ENCODE results near the gene SMAD6. TPM values are rescaled to one million over a fixed set of nuclear protein-coding genes. Genes with fewer than 3 reads are reported as not detected.

SMAD6 gene
- total and polyA plus RNA-seq, 2 of the 4 experiments (the other 2 are of a cell fraction), result 4.8 to 8.5 TPM

DNA sequence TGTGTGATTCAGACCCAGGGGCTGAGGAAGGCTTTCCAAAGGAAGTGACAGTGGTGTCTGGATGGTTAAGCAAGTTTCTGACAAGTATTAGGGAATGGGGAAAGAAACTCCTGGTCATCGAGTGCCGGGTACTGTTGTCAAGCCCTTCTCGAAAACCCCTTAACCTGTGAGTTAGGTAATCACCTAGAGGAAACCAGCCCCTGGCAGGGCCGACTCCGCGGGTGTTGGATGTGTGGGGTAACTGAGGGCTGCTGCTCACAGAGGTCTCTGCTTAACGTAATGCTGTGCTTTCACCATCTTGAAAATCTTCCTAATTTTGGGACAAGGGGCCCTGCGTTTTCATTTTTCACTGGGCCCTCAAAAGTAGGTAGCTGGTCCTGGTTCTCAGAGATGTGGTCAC is 67.0 kb downstream of the SMAD6 start:
- no peak overlapping the region for H2AK9ac ChIP-seq (replicated peaks; ENCODE audit: low read depth, low read length, poor library complexity)
- TF ChIP-seq FOS (IDR thresholded peaks at IDR 0.05; ENCODE audit: low read depth, low read length) (no peak), CEBPB (IDR thresholded peaks at IDR 0.05; ENCODE audit: low read depth, low read length) (no peak), MXI1 (IDR thresholded peaks at IDR 0.05; ENCODE audit: borderline replicate concordance, low read depth, low read length) (no peak), POLR2A (IDR thresholded peaks at IDR 0.05; ENCODE audit: low read depth, low read length) (no peak)
- in situ Hi-C loops (cut with MboI; ENCODE audit: low sequenced_read_pairs) (loop anchor here (5.0 kb wide), 1 partner anchor 152 kb away; no protein-coding TSS in a partner anchor), intact Hi-C loops (cut with micrococcal nuclease) (no loop called here), dilution Hi-C loops (cut with HindIII; ENCODE audit: low sequenced_read_pairs, unreplicated experiment) (no loop called here)
- CTCF ChIA-PET, result interaction anchor here (1.0 to 1.5 kb wide), 2 partner anchors 83 to 84 kb away, joined by 3 to 4 read pairs; no protein-coding TSS in a partner anchor
- no peak overlapping the region for H4K5ac ChIP-seq (ENCODE audit: low read depth, low read length)
- H2BK120ac ChIP-seq (ENCODE audit: low read depth, low read length), result no peak overlapping the region
- H3K4me2 ChIP-seq (ENCODE audit: low read depth, low read length), result no peak overlapping the region
- DNase-seq (no peak), ATAC-seq (ENCODE audit: low read depth) (no peak)
- H3K9me1 ChIP-seq (ENCODE audit: insufficient read depth, low read length), result peaks cover 31% of the 10 kb centered on the region
- no peak overlapping the region for H4K8ac ChIP-seq (ENCODE audit: low read depth in 2 of 2, low read length in 2 of 2)
- H2AK5ac ChIP-seq (ENCODE audit: low read depth, low read length), result no peak overlapping the region
- H3K23ac ChIP-seq (ENCODE audit: low read depth, low read length), result no peak overlapping the region
- no peak overlapping the region for H3K4me3 ChIP-seq (ENCODE audit: insufficient read depth, low read depth, low read length)
- no peaks in the 10 kb centered on the region for H3K27me3 ChIP-seq (ENCODE audit: control insufficient read depth, insufficient read depth, low read length)
- no peak overlapping the region for H3K18ac ChIP-seq (ENCODE audit: low read depth, low read length)
- no peak overlapping the region for H2BK15ac ChIP-seq (ENCODE audit: low read depth, low read length)
- no peak overlapping the region for H2BK20ac ChIP-seq (ENCODE audit: low read depth, low read length)
- WGBS, 2 experiments (ENCODE audit: extremely low coverage in 2 of 2, insufficient read length in 1 of 2), result no CpG with 5 or more reads among the region's 8 CpGs
- H3K27ac ChIP-seq (ENCODE audit: insufficient read depth, low read length), result no peak overlapping the region
- H3K9ac ChIP-seq (ENCODE audit: low read depth, low read length), result no peak overlapping the region
- POLR2A ChIA-PET (ENCODE audit: unreplicated experiment), result no interaction called here
- H4K20me1 ChIP-seq (ENCODE audit: insufficient read depth, low read length), result peaks cover 11% of the 10 kb centered on the region
- no peak overlapping the region for H3K56ac ChIP-seq (ENCODE audit: extremely low read depth, insufficient read depth, low read length)
- H3K4ac ChIP-seq (ENCODE audit: low read depth, low read length), result no peak overlapping the region
- 0 out of 2 replicates have a peak overlapping the region, but pooled peaks have one; percentile 8 for H4K91ac ChIP-seq (ENCODE audit: insufficient read depth, low read depth, low read length)
- H2AFZ ChIP-seq (replicated peaks; ENCODE audit: low read length, poor library complexity), result no peak overlapping the region
- peaks cover 7 to 82% of the 10 kb centered on the region in 2 experiments for H3K79me1 ChIP-seq (ENCODE audit: low read depth in 1 of 2, low read length in 2 of 2)
- H3K14ac ChIP-seq (replicated peaks; ENCODE audit: low read depth, low read length), result no peak overlapping the region
- H3K36me3 ChIP-seq (ENCODE audit: control insufficient read depth, insufficient read depth, low read length), result 0 out of 2 replicates have a peak, but pooled peaks cover 2% of the 10 kb centered on the region
- H3K9me3 ChIP-seq (ENCODE audit: control insufficient read depth, insufficient read depth, low read length), result no peaks in the 10 kb centered on the region
- H3K4me1 ChIP-seq (ENCODE audit: control insufficient read depth, insufficient read depth, low read length), result peaks cover 50% of the 10 kb centered on the region
- no peak overlapping the region for H2BK5ac ChIP-seq (ENCODE audit: low read depth, low read length, poor library complexity, severe bottlenecking)
- BruUV-seq (replicated peaks), result no TSS peak

Data from IMR-90 (cell line).